Endothelial cell of umbilical vein (primary cell): Measurements from ENCODE around the gene RAB20. TPM values are rescaled to one million over a fixed set of nuclear protein-coding genes. Genes with fewer than 3 reads are reported as not detected.

Experiments used
- BruUV-seq: library from RNA; stranded (reverse); fragments of 400-500 nt; replicated peaks from 2 replicates; lab custom pipeline; 2021; lab: Mats Ljungman, UMichigan
- CTCF ChIA-PET: fragments of 300-600, 350-600 bp; sonication (Branson Sonifier 250); formaldehyde crosslinking; loops from one replicate; lab custom pipeline; 2021; ENCODE audit warnings: antibody characterized with exemption, inconsistent platforms; lab: Charles Lee
- POLR2A ChIA-PET: fragments of 300-600, 350-600 bp; sonication (Branson Sonifier 250); formaldehyde crosslinking; loops from one replicate; lab custom pipeline; 2021; ENCODE audit warnings: antibody characterized with exemption, inconsistent platforms; lab: Charles Lee
- DNase-seq: peaks from one replicate; pipeline ENCODE4 v3.0.0-alpha.2; 2011; ENCODE audit warnings: low read depth, low spot score
- FAIRE-seq: peaks from 2 replicates; lab custom pipeline; 2011; peaks lifted over from hg19 to GRCh38; lab: Jason Lieb, UNC
- H2AFZ ChIP-seq: 2 replicates; pipeline ENCODE4 v1.6.0; 2012; ENCODE audit warnings: low read depth, low read length, control low read depth, inconsistent platforms
- H3K27ac ChIP-seq: 2 replicates; pipeline ENCODE4 v1.5.1; 2011; ENCODE audit warnings: low read depth, mild to moderate bottlenecking, control low read depth, low read length, moderate library complexity; ENCODE audit not compliant: insufficient read depth
- H3K27me3 ChIP-seq, 2 experiments: 2 replicates each; pipeline versions ENCODE4 v1.6.0 to v1.6.1; 2011; ENCODE audit warnings: low read length in 2 of 2, mixed read lengths in 1 of 2; ENCODE audit not compliant: control insufficient read depth in 2 of 2, insufficient read depth in 2 of 2
- H3K36me3 ChIP-seq, 2 experiments: 2 replicates in 1 of 2; 3 replicates in 1 of 2; pipeline ENCODE4 v1.5.1; 2011; ENCODE audit warnings: low read length in 2 of 2, mild to moderate bottlenecking in 1 of 2, moderate library complexity in 1 of 2; ENCODE audit not compliant: control insufficient read depth in 2 of 2, insufficient read depth in 2 of 2; ENCODE audit errors: extremely low read depth in 1 of 2
- H3K4me1 ChIP-seq: 3 replicates; pipeline ENCODE4 v1.5.1; 2011; ENCODE audit warnings: mild to moderate bottlenecking, low read length; ENCODE audit not compliant: control insufficient read depth, insufficient read depth; ENCODE audit errors: extremely low read depth
- H3K4me2 ChIP-seq: 2 replicates; pipeline ENCODE4 v1.6.1; 2011; ENCODE audit warnings: low read length, control low read depth, mixed read lengths; ENCODE audit not compliant: insufficient read depth
- H3K4me3 ChIP-seq, 3 experiments: fragments of 200-600 bp in 1 of 3; sonication (generic), shearing (Covaris generic) in 1 of 3; replicated peaks in 1 of 3; 2 replicates each; pipeline ENCODE4 v1.5.1; 2011 to 2016; ENCODE audit warnings: control low read depth in 3 of 3, low read length in 3 of 3, mild to moderate bottlenecking in 2 of 3, inconsistent platforms in 1 of 3, low read depth in 1 of 3, moderate library complexity in 1 of 3; ENCODE audit not compliant: insufficient read depth in 1 of 3
- H3K79me2 ChIP-seq: 2 replicates; pipeline ENCODE4 v1.6.0; 2012; ENCODE audit warnings: low read length, inconsistent platforms; ENCODE audit not compliant: control insufficient read depth, insufficient read depth
- H3K9ac ChIP-seq: replicated peaks from 2 replicates; pipeline ENCODE3; 2011; ENCODE audit warnings: low read length, control low read depth; ENCODE audit not compliant: insufficient read depth; ENCODE audit errors: extremely low read depth
- H3K9me1 ChIP-seq: replicated peaks from 3 replicates; pipeline ENCODE4 v1.6.0; 2011; ENCODE audit warnings: mild to moderate bottlenecking, low read length; ENCODE audit not compliant: control insufficient read depth, insufficient read depth; ENCODE audit errors: extremely low read depth
- H3K9me3 ChIP-seq: replicated peaks from 2 replicates; pipeline ENCODE4 v1.5.1; 2012; ENCODE audit warnings: low read length, inconsistent platforms; ENCODE audit not compliant: control insufficient read depth, insufficient read depth
- H4K20me1 ChIP-seq: replicated peaks from 2 replicates; pipeline ENCODE3; 2011; ENCODE audit warnings: mild to moderate bottlenecking, low read length; ENCODE audit not compliant: control insufficient read depth, insufficient read depth; ENCODE audit errors: extremely low read depth
- CTCF ChIP-seq, 2 donors: IDR thresholded peaks; 1 replicate in 1 of 2; 2 replicates in 1 of 2; pipeline ENCODE4 v1.5.1; 2011; ENCODE audit warnings: low read length in 2 of 2, mild to moderate bottlenecking in 2 of 2, moderate library complexity in 2 of 2, control low read depth in 1 of 2, inconsistent platforms in 1 of 2, low read depth in 1 of 2; ENCODE audit not compliant: insufficient read depth in 1 of 2; ENCODE audit errors: extremely low read depth in 1 of 2
- EZH2 ChIP-seq: IDR thresholded peaks from 2 replicates; pipeline ENCODE4 v1.6.1; 2012; ENCODE audit warnings: borderline replicate concordance, low read depth, mild to moderate bottlenecking, moderate library complexity, low read length, inconsistent platforms; ENCODE audit not compliant: severe bottlenecking
- GATA2 ChIP-seq: IDR thresholded peaks from 2 replicates; pipeline ENCODE4 v1.7.0; 2011; ENCODE audit warnings: low read depth, mild to moderate bottlenecking, moderate library complexity, mixed read lengths, low read length; ENCODE audit not compliant: insufficient read length, insufficient read depth
- JUN ChIP-seq: IDR thresholded peaks from 2 replicates; pipeline ENCODE4 v1.6.1; 2011; ENCODE audit warnings: borderline replicate concordance, low read depth; ENCODE audit not compliant: insufficient read length, insufficient read depth
- POLR2AphosphoS5 ChIP-seq: IDR thresholded peaks from 2 replicates; pipeline ENCODE4 v1.6.1; 2012; ENCODE audit warnings: low read depth, mild to moderate bottlenecking, control low read depth, low read length, moderate library complexity; ENCODE audit not compliant: insufficient read depth
- dilution Hi-C: fragments of 300-500 bp; cut with MboI; formaldehyde crosslinking; loops from one replicate; pipeline ENCODE4 v1.15.0; 2019; ENCODE audit warnings: low sequenced_read_pairs; ENCODE audit not compliant: extremely low pct_ligation_motif_present
- intact Hi-C: fragments of 100-400 bp; cut with micrococcal nuclease; formaldehyde crosslinking; loops from one replicate; pipeline ENCODE4 v1.10.0; 2022
- polyA plus RNA-seq, 4 experiments: library from polyadenylated mRNA; depleted of rRNA in 3 of 4; stranded (reverse) in 3 of 4; unstranded in 1 of 4; fragments of >200 nt; gene quantifications; 2 replicates each; pipeline versions ENCODE4 v1.2.1 to v1.2.3, GENCODE V29; 2011 to 2012; ENCODE audit warnings: missing spikeins in 1 of 4
- total RNA-seq: library from RNA; stranded (reverse); gene quantifications from 2 replicates; pipeline ENCODE4 v1.2.3, GENCODE V29; 2021

The RAB20 gene
- total and polyA plus RNA-seq, 2 donors (not counting 3 experiments of a cell fraction or from before 2014, with no cell fraction given), result 1.3 to 1.7 TPM

GRCh38 chr13:110562036-110562597 is 595 bp upstream of the RAB20 start:
- no peak for FAIRE-seq
- dilution Hi-C loops (no loop called here), intact Hi-C loops (no loop called here)
- Histone ChIP-seq H2AFZ (peak overlapping the region; percentile 98), H3K4me3 (peak overlapping the region; percentile 73 to 82 (median 80)), H3K4me2 (peak overlapping the region; percentile 95), H3K9me3 (no peaks in the 10 kb centered on the region), H3K27ac (no peak overlapping the region), H4K20me1 (no peaks in the 10 kb centered on the region), H3K79me2 (no peaks in the 10 kb centered on the region), H3K4me1 (peaks cover 8% of the 10 kb centered on the region), H3K9ac (peak overlapping the region; percentile 29), H3K9me1 (no peaks in the 10 kb centered on the region), H3K27me3 (peaks cover 15 to 20% of the 10 kb centered on the region in 2 experiments), H3K36me3 (no peaks in the 10 kb centered on the region)
- ChIA-PET POLR2A (interaction anchor here (1.2 kb wide), 1 partner anchor 153 kb away, joined by 4 read pairs; no protein-coding TSS in a partner anchor), CTCF (interaction anchor here (1.1 to 1.5 kb wide), 5 partner anchors 13 to 106 kb away, joined by 3 to 9 read pairs (median 4); no protein-coding TSS in a partner anchor)
- DNase-seq, result peak; percentile 65
- TF ChIP-seq POLR2AphosphoS5 (no peak), EZH2 (no peak), JUN (no peak)
- BruUV-seq, result no TSS peak

GRCh38 chr13:110560601-110561343 is 750 bp downstream of the RAB20 start:
- intact Hi-C loops, result loop anchor here (2.0 kb wide), 1 partner anchor 14 kb away; no protein-coding TSS in a partner anchor
- Histone ChIP-seq H4K20me1 (no peaks in the 10 kb centered on the region), H3K4me1 (peaks cover 8% of the 10 kb centered on the region), H3K9me3 (no peaks in the 10 kb centered on the region), H3K27me3 (peaks cover 11 to 20% of the 10 kb centered on the region in 2 experiments), H3K36me3 (no peaks in the 10 kb centered on the region), H3K9ac (no peak overlapping the region), H3K4me3 (peak overlapping the region; percentile 57 to 73 (median 62)), H3K4me2 (peak overlapping the region; percentile 80), H2AFZ (peak overlapping the region; percentile 96), H3K9me1 (no peaks in the 10 kb centered on the region), H3K27ac (no peak overlapping the region), H3K79me2 (no peaks in the 10 kb centered on the region)
- dilution Hi-C loops, result no loop called here
- ChIA-PET CTCF (interaction anchor here (1.5 kb wide), 2 partner anchors 12 to 105 kb away, joined by 4 to 8 read pairs; no protein-coding TSS in a partner anchor), POLR2A (no interaction called here)
- no peak for TF ChIP-seq CTCF (IDR thresholded peaks at IDR 0.05; ENCODE audit: extremely low read depth in 1 of 2, insufficient read depth in 1 of 2, low read depth in 1 of 2, low read length in 2 of 2)
- no peak for TF ChIP-seq JUN
- TF ChIP-seq GATA2, result peak; percentile 57
- DNase-seq (peak; percentile 38), FAIRE-seq (no peak)
- BruUV-seq, result no TSS peak
